ENCODE data around the gene ABCC4. TPM values are rescaled to one million over a fixed set of nuclear protein-coding genes. Genes with fewer than 3 reads are reported as not detected.

ABCC4 gene
- total RNA-seq, 6 experiments from 2014 or later: 24.7 to 28.4 (median 26.0) TPM

DNA sequence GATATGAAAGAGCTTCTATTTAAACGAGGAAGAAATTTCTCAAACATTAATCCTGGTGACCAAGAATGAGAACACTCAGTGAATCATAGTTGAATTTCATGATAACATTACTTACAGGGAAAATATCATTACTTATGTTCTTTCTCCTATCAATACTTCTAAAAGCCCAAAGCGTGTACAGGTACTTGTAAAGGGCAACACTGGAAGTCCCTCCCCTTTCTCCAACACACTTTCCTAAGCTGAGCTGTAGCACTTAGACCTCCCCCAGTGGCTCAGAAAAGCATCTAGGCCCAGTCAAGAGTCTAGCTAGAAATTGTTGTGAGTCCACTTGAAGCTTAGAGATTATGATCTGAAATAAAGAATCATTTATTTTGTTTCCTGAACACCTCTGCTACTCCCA is 150.7 kb downstream of the ABCC4 start:
- Mint-ChIP-seq H3K9me3 (no peaks in the 10 kb centered on the region), H3K4me3 (no peak overlapping the region), H3K36me3 (ENCODE audit: low read depth) (peaks cover 32% of the 10 kb centered on the region), H3K27ac (peak overlapping the region; percentile 22; the same call in 1 of the 2 replicates), H3K27me3 (ENCODE audit: insufficient read depth) (no peaks in the 10 kb centered on the region), H3K4me1 (ENCODE audit: low read depth) (peaks cover 35% of the 10 kb centered on the region)
- TF ChIP-seq, protein P1, sequence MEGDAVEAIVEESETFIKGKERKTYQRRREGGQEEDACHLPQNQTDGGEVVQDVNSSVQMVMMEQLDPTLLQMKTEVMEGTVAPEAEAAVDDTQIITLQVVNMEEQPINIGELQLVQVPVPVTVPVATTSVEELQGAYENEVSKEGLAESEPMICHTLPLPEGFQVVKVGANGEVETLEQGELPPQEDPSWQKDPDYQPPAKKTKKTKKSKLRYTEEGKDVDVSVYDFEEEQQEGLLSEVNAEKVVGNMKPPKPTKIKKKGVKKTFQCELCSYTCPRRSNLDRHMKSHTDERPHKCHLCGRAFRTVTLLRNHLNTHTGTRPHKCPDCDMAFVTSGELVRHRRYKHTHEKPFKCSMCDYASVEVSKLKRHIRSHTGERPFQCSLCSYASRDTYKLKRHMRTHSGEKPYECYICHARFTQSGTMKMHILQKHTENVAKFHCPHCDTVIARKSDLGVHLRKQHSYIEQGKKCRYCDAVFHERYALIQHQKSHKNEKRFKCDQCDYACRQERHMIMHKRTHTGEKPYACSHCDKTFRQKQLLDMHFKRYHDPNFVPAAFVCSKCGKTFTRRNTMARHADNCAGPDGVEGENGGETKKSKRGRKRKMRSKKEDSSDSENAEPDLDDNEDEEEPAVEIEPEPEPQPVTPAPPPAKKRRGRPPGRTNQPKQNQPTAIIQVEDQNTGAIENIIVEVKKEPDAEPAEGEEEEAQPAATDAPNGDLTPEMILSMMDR (IDR thresholded peaks at IDR 0.05): no peak
- DNase-seq: no peak

DNA sequence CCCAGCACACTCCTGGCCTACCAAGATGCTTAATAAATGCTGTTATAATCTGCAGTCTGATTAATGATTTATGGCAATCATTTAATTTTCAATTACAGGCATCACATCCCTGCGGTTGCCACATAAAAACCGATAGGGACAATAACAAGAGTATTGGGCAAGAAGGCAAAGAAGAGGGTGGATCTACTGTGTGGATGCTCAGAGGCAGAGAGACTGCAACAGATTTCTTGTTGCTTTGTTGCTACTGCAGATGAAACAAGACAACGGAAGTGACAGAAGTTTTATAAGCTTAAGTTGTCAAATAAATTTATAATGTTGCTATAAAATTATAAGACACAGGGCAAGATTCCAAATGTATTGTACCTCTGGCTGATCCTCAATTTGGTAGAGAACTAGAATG is 154.8 kb downstream of the ABCC4 start:
- Mint-ChIP-seq H3K4me1 (ENCODE audit: low read depth) (peaks cover 24% of the 10 kb centered on the region), H3K4me3 (no peak overlapping the region), H3K36me3 (ENCODE audit: low read depth) (peaks cover 42% of the 10 kb centered on the region), H3K27ac (no peak overlapping the region), H3K27me3 (ENCODE audit: insufficient read depth) (no peaks in the 10 kb centered on the region), H3K9me3 (no peaks in the 10 kb centered on the region)
- TF ChIP-seq, protein P1 (IDR thresholded peaks at IDR 0.05): no peak
- no peak for DNase-seq

DNA sequence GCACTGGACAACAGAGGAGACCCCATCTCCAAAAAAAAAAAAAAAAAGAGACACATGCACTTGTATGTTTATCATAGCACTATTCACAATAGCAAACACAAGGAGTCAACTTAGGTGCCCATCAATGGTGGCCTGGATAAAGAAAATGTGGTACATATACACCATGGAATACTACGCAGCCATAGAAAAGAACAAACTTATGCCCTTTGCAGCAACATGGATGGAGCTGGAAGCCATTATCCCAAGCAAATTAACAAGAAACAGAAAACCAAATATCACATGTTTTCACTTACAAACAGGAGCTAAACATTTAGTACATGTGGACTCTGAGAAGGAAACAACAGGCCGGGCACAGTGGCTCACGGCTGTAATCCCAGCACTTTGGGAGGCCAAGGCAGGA is 155.7 kb downstream of the ABCC4 start:
- Mint-ChIP-seq H3K9me3 (no peaks in the 10 kb centered on the region), H3K36me3 (ENCODE audit: low read depth) (peaks cover 43% of the 10 kb centered on the region), H3K27ac (no peak overlapping the region), H3K27me3 (ENCODE audit: insufficient read depth) (no peaks in the 10 kb centered on the region), H3K4me1 (ENCODE audit: low read depth) (peaks cover 16% of the 10 kb centered on the region), H3K4me3 (no peak overlapping the region)
- TF ChIP-seq, protein P1 (IDR thresholded peaks at IDR 0.05): no peak
- DNase-seq: no peak

DNA sequence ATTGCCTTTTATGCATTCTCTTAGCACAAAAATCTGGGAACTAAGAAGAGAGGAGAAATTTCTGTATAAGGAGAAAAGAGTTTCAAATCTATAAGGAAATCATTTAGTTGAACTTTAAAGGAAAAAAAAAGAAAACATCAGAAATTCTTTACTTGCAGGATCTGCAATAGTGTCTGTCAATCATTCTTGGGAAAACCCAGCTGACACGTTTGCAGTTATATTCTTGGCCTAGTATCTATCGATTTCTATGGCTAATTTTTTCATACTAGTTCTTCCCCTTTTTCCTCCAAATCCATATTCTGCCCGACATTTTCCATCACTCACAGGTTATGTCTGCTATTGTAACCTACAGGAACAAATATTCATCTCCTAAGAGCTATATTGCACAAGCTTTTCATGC is 160.7 kb downstream of the ABCC4 start:
- Mint-ChIP-seq H3K4me3 (no peak overlapping the region), H3K36me3 (ENCODE audit: low read depth) (peaks cover 48% of the 10 kb centered on the region), H3K27ac (no peak overlapping the region), H3K27me3 (ENCODE audit: insufficient read depth) (no peaks in the 10 kb centered on the region), H3K9me3 (no peaks in the 10 kb centered on the region), H3K4me1 (ENCODE audit: low read depth) (peaks cover 27% of the 10 kb centered on the region)
- DNase-seq: no peak
- TF ChIP-seq, protein P1 (IDR thresholded peaks at IDR 0.05): no peak

DNA sequence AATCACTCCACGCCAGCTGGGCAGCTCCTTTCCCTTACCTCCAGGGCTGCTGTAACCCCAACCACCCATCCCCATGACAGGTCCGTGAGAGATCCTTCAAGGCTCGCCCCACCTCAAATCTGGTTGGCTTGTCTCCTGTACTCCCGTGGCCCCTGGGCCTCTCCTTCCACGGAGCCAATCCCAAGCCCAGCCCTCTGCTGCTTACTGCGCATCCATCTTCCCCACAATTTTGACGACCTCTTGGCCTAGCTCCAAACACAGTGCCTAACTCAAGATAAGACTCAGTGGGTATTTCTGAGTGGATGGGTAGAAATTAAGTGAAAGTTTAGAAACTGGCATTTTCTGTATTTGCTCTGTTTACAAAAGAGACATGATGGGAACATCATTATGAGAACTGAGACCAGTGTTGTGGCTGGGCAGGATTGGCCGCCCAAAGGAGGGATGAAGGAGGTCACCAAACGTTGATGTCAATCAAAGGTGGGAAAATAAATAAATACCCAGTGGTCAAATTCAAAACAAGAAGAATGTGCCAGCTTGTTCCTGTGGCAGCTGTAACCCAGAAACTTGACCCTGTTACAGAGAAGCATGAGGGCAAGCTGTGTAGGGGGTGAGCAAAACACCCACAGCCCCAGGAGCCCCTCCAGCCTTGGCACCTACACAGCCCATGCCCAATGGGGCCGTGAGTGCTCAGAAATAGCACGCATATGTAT is 162.2 kb downstream of the ABCC4 start:
- no peaks in the 10 kb centered on the region for H3K9me3 Mint-ChIP-seq
- TF ChIP-seq, protein P1 (IDR thresholded peaks at IDR 0.05): no peak
- no peak overlapping the region for H3K4me3 Mint-ChIP-seq
- peaks cover 21% of the 10 kb centered on the region for H3K4me1 Mint-ChIP-seq (ENCODE audit: low read depth)
- no peaks in the 10 kb centered on the region for H3K27me3 Mint-ChIP-seq (ENCODE audit: insufficient read depth)
- H3K27ac Mint-ChIP-seq: no peak overlapping the region
- no peak for DNase-seq
- H3K36me3 Mint-ChIP-seq (ENCODE audit: low read depth): peaks cover 39% of the 10 kb centered on the region

All from HFFc6 (cell line).